GM19463 (cell line): Measurements from ENCODE around the gene RNF2.
"Not testable (repeated sequence)": the region's sequence is repeated elsewhere in the genome, so short reads cannot be mapped to it uniquely, and the experiment has no call there.

Experiments used
- ATAC-seq: cut with Tn5 transposase; IDR thresholded peaks from one replicate; pipeline ENCODE4 v1.9.1; 2021; ENCODE audit warnings: mild to moderate bottlenecking, moderate library complexity; ENCODE audit not compliant: unreplicated experiment

The RNF2 gene

GRCh38 chr1:185049670-185050069 is 4.3 kb downstream of the RNF2 start:
- no peak for ATAC-seq

GRCh38 chr1:185050823-185051451 is 5.6 kb downstream of the RNF2 start:
- no peak for ATAC-seq

- ATAC-seq, result no peak
These were observed 7.8 kb downstream of the RNF2 start for GRCh38 chr1:185053204-185053603.

GRCh38 chr1:185054365-185055060 is 9.2 kb downstream of the RNF2 start:
- no peak for ATAC-seq

DNA sequence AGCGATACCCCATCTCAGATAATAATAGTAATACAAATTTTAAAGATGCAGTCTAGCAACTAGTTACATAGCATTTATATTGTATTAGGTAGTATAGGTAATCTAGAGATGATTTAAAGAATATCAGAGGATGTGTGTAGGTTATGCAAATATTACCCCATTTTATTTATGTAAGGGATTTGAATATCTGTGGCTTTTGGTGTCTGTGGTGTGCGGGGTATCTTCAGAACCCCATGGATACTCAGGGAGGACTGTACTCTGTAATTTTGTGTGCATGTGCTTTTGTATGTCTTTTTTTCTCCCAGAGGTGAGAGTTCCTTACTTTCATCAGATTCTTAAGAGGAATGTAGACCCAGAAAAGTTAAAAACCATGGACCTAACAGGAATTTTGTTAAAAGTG is 12.8 kb downstream of the RNF2 start:
- no peak for ATAC-seq

DNA sequence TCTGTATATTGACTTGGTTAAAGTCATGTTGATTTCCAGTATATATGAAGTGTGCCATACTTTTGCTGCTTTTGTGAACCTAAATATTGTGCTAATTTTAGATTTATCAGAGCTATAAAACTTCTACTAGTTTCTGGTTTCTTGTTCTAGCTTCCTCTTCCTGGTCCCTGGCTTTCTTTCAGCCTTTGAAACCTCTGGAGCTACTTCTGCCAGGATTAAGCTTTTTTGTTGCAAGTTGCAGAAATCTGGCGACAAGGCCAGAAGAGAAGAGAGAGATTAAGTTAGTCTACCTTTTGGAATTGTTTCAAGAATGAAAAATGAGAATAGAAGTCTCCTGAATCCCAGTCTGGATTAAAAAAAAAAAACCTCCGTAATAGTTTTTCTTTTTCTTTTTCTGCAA is 13.5 kb downstream of the RNF2 start:
- ATAC-seq, result no peak

GRCh38 chr1:185059950-185060571 is 14.7 kb downstream of the RNF2 start:
- no peak for ATAC-seq

- ATAC-seq, result no peak
These were observed 17.5 kb downstream of the RNF2 start for GRCh38 chr1:185062710-185063370.

- ATAC-seq, result no peak
These were observed 18.4 kb downstream of the RNF2 start for GRCh38 chr1:185063719-185064118.

GRCh38 chr1:185065006-185065405 is 19.6 kb downstream of the RNF2 start:
- ATAC-seq, result not testable (repeated sequence)

GRCh38 chr1:185066181-185066580 is 20.8 kb downstream of the RNF2 start:
- no peak for ATAC-seq

GRCh38 chr1:185068341-185068740 is 23.0 kb downstream of the RNF2 start:
- ATAC-seq, result no peak

DNA sequence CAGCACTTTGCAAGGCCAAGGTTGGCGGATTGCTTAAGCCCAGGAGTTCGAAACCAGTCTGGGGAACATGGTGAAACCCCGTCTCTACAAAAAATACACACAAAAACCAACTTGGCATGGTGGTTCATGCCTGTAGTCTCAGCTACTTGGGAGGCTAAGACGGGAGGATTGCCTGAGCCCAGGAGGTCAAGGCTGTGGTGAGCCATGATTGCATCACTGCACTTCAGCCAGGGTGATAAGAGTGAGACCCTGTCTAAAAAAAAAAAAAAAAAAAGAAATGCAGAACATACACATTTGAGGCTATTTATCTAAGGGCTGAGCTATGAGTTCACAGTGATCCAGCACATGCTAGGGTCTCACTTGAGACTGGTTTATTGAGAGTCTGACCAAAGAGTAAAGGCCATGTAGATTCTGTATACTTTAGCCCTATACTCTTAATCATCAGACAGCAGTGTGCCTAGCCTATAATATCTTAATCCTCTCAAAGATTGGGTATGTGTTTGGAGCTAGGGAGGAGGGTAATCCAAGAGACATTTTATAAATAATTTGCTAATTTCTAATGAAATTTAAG is 23.9 kb downstream of the RNF2 start:
- ATAC-seq, result no peak

DNA sequence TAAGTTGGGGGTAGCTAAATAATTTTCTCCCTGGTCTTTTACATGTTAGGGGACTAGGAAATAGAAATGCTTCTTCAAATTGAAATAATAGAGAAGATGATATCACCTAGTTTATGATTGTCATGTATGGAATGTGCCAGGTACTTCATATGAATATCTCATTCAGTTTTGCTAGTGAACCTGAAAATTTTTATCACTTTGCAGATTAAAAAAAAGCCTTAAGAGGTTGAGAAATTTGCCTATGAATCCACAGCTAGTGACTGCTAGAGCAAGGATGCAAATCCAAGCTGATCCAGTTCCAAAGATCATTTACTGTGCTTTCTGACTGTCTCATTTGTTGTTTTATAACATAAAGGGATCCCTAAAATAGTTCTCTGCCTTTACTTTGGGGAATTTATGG is 24.7 kb downstream of the RNF2 start:
- ATAC-seq, result no peak

DNA sequence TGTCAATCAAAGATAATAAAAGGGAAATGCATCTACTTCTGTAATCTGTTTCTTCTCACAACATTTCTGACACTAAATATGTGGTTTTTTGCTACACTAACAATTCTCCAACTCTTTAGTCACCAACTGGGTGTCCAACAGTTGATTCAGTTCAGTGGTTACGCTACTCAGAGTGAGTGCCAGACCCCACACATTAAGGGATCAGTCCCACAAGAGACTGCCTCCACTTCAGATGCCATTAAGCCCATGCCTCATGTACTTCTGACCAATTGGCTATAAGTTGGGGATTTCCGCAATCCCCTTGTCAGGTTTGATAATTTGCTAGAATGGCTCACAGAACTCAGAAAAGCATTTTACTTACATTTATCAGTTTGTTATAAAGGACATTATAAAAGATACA is 28.4 kb downstream of the RNF2 start:
- no peak for ATAC-seq

DNA sequence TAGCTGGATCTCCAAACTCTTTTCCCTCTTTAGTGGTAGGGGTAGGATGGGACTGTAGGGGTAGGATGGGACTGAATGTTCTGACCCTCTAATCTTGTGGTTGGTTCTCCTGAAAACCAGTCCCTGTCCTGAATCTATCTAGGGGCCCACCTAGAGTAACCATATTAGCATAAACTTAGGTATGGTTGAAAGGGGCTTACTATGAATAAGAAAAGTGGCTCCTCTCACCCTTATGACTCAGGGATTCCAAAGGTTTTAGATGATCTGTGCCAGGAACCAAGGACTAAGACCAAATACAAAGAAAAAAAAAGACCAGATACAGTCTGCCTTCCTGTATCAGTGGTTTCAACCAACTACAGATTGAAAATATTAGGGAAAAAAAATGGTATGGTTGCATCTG is 28.9 kb downstream of the RNF2 start:
- ATAC-seq, result no peak

- ATAC-seq, result no peak
These were observed 30.1 kb downstream of the RNF2 start for GRCh38 chr1:185075476-185075875.

- ATAC-seq, result no peak
These were observed 32.0 kb downstream of the RNF2 start for GRCh38 chr1:185077374-185077773.

DNA sequence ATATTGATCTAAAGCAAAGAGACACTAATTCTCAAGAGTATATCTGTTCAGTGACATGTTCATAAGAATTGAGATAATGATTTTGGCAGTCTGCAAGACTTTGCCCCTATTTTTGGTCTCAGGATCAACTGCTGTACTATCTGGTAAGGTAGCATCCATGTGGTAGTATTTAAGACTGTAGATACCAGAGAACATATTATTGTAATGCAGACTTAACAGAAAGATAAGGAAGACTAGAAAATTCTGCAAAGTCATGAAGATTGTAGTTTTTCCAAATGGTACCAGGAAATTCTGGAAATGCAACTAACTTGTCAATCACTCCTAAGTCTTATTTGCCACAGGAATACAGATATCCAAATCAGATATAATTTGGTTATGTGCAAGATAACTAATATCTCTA is 35.1 kb downstream of the RNF2 start:
- no peak for ATAC-seq

- ATAC-seq, result no peak
These were observed 38.5 kb downstream of the RNF2 start for GRCh38 chr1:185083818-185084217.

- no peak for ATAC-seq
These were observed 41.7 kb downstream of the RNF2 start for GRCh38 chr1:185087101-185087500.

DNA sequence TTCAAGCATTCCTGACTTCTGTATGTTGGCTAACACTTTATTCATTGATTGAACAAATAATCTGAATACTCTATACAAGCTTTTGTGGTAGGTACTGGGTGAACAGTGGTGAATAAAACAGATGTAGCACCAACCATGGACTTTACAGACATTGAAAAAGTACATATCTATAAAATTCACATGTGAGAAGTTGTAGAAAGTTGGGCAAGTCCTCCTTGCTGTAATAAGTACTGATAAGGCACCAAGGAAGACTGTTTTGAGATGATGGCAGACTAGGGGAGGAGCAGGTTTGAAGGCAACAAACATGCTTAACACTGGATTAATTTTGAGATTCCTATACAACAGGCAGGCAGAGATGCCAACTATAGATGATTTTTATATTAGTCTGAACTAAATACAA is 42.4 kb downstream of the RNF2 start:
- ATAC-seq, result no peak
